HG03460 (cell line): Measurements from ENCODE around the gene MAGIX.

ENCODE experiments used
- ATAC-seq: cut with Tn5 transposase; IDR thresholded peaks from one replicate; pipeline ENCODE4 v1.9.1; 2021; ENCODE audit not compliant: unreplicated experiment

MAGIX gene

DNA sequence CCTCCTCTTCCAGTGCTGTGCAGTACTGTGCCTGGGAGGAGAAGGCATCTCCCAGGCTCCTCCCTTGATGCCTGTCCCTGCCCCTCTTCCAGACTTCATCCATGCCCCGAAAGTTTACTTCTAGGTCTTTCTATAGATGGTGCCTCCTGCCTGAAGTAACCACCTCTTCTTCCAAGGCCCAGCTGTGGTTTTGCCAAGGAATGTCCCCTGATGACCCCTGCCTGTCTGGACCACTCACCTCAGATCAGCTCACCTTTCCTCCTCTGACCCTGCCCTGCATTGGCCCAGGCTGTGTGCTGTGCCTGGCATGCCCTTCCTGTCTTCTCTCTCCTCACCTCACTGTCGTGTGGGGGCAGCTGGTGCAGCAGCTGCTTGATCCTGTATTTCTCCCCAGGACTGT is 16.8 kb downstream of the MAGIX start:
- ATAC-seq: no peak

DNA sequence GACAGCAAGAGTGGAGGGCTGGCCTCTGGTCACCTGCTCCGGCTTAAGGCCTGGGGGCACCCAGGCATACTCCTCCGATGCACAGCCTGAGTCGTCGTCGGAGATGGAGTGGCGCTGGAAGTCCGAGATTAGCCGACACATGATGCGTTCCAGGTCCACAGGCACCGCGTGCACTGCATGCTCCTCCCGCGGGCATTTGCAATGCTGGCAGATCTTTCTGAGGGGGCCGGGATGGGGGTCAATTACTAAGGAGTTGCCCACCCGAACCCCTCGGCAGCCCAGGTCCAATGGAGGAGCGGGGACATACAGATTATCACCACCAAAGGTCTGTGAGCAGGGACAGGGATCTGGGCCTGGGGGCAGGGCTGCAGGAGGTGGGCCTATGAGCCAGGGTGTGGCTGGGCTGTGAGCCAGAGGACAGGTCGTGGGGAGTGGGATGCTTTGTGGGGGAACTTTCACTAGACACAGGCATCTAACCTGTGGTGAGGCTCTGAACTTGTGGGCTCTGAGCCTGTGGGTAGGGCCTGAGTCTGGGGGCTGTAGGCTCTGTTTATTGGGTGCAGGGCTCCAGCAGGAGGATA is 21.2 kb downstream of the MAGIX start:
- no peak for ATAC-seq

DNA sequence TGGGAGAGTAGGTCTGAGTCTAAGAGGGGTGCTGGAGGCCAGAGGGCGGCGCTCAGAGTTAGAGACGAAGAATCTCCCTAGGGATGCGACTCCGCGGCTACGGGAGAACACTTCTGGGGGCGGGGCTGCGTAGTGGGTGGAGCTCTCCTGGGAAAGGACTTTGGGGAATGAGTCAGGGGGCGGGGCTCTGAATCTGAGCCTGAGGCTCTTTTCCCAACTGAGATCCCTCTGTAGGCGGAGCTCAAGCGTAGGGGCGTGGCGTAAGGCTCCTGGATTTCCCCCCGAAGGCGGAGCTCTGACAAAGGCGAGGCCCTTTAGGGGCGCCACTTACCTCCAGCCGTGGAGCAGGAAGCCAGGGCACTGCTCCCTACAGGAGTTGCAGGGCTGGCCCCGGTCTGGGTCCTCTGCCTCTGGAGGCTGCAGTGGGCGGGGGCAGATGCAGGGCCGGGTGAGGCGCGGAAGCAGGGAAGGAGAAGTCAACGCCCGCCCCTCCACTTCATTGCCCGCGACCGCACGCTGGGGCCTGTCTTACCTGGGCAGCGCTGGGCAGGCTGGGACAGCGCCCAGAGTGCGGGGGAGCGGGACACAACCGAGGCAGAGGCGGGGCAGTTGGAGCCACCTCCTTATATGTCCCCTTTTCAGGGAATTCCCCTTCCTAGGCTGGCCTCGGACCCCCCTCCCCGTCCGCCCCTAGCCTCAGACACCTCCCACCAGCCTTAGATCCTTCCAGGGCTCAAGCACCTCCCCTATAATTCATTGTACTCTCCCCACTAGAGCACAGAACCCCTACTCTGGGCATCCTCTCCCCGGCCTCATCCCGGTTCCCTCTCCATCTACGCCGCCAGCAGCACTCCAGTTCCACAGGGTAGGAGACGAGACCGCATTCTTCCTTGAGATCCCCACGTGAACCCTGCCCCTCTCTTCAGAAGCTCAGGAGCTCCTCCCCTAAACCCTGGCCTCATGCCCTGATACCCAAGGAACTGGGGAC is 22.0 kb downstream of the MAGIX start:
- ATAC-seq: peak; percentile 46

DNA sequence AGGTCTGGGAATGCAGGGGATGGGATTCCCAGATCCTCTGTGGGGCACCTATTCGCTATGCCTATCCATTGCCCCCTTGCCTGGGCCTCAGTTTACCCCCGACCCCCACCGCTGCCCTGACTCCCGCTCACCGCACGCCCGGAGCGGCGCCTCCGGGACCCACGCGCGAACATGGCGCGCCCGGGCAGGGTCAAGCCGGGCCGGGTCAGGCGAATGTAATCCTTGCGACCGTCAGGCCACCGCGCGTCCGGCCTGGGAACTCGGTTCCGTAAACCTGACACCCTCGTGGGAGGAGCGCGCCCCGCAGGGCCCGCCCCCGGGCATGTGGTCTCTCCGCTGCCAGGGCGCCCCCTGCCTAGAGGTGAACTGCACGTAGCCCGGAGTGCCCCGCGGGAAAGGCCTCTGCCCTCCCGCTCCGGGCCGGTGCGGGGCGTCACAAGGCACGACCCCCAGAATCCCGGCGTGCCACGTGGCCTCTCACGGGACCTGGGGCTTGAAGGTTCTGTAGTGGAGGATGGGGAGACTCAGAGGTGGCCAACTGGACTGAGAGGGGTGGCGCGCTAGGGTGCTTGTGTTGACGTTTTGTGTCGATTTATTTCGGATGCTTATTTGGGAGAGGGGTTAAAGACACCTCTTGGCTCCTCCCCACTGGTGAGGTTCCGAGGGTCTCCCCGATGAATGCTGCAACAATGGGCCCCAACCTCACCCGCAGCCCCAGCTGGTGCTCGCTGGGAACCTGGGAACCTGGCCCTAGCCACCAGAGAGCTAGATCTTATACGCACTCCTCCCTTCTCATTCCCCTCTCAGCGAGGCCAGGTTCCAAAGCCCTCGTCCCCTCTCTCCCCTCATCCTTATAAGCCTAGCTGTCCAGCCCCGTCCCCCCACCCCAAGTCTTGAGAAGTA is 23.8 kb downstream of the MAGIX start, which contains the start of gene PRICKLE3:
Gene PRICKLE3, minus strand, starts transcription at position 249 of the 903 bp plus-strand sequence. Its CDS starts 76 bp downstream, at position 173.
- no peak for ATAC-seq

DNA sequence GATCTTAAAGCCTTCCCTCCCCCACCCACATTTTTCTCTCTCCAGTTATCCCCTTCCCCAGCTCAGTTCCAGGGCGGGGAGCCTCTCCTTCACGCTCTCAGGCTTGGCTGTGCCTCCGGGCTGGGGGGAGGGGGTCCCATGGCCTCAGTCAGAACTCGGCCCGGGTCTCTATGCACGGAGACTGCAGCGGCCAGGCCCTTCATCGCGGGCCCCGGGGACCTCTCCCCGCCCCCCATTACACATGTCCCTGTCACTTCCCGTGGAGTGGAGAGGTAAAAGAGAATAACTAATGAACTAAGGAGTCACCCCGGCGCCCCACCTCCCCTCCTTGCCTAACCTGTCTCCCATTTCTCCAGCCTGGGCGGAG is 24.5 kb downstream of the MAGIX start:
- no peak for ATAC-seq

DNA sequence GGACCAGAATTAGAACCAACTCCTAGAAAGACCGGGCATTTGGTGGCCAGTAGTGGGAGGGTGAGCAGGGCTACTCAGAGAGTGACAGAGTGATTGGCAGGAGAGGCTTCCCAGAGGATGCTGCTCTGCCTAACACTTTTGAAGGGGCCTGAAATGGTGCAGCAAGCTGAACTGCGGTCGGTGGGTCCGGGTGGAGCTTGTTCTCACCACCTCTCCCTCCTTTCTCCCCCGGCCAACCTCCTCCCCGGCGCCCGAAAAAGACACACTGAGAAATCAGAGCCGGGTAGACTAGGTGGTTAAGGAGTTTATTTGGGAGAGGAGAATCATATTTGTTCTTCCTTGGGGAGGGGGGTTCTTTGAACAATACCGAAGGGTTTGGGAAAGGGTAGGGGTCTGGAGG is 25.0 kb downstream of the MAGIX start:
- ATAC-seq: no peak

DNA sequence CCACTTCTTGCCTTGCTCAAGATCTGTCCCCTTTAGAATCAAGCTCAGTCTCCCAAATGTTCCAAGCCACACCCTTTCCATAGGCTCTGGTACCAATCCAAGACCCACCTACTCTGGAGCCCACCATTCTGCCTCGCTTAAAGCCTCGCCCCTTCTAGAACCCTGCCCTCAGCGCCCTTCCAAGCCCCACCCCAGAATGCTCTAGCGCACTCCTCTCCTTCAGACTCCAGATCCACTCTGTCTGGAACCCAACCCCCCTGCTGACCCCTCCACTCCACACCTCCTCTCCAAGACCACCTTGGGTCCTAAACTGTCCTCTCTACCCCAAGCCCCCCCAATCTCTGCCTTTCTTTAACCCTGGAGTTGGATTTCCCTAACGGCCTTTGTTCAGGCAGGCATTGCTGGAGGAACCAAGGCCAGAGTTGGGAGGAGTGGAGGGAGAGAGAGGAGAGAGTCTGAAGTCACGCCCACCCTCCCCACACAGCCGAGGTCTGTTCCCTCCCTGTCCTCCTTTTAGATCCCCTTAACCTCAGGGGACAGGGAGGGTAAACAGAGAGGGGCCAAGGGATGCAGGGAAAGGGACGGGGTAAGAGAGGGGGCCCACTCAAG is 26.0 kb downstream of the MAGIX start:
- ATAC-seq: no peak

DNA sequence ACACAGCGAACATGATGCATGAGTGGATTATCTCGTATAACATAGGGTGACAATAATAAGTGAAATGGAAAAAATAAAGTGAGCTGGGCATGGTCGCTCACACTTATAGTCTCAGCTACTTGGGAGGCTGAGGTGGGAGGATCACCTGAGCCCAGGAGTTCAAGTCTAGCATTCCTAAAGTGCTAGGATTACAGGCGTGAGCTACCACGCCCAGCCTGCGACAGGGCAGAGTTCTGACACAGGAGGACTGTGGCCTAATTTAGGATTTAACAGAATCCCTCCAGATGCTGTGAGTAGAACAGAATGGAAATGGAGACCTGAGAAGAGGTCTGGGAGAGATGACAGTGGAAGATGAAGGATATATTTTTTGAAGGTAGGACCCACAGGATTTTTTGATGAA is 27.0 kb downstream of the MAGIX start:
- ATAC-seq: no peak

DNA sequence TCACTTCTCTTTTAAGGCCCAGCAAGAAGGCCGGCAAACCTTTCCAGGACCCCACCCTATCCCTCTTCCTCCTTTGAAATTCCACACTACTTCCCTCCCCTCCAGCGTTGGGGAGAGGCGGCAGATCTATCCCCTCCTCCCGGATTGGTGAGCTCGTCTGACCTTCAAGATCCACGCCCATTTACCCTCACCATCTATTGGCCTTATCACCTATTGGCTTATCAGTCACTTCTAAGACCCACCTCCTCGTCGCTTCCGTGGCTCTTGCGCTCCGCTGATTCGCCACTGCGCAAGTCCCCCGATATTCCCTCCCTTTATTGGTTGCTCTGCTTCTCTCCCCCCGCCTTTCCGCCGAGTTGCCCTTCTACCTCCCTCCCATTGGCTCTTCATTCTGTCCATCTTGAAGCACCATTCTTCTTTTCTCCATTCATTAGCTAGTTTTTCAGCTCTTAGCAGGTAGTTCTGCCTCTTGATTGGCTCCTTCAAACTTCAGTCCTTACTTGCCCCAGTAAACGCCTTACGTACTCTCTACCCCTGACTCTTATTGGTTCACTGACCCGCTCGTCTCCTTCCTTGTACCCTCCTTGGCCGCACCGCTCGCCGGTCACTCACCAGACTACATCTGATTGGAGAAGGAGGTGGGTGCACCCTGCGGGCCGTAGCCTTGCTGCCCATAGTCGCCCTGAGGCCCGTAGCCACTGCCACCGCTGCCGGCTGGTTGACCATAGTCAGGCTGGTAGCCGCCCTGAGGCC is 28.4 kb downstream of the MAGIX start:
- ATAC-seq: peak; percentile 87

DNA sequence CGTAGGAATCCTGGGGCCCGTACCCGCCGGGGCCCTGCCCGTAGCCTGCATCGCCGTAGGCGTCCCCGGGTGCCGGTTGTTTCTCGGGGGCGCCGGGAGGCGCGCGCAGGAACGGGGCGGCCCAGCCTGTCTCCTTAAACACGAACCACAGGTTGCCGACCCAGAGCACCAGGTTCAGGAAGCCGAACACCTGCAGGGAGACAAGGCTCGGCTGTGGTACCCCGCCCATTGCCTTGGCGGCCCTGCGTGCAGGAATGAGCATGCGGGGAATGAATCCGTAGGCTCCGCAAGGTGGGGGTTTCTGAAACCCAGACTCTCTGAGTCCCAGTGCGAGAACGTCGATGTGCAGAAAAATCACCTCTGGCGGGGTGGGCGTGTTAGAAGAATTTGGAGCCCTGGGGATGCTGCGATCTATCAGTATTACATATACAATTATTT is 29.0 kb downstream of the MAGIX start:
- ATAC-seq: peak; percentile 11

DNA sequence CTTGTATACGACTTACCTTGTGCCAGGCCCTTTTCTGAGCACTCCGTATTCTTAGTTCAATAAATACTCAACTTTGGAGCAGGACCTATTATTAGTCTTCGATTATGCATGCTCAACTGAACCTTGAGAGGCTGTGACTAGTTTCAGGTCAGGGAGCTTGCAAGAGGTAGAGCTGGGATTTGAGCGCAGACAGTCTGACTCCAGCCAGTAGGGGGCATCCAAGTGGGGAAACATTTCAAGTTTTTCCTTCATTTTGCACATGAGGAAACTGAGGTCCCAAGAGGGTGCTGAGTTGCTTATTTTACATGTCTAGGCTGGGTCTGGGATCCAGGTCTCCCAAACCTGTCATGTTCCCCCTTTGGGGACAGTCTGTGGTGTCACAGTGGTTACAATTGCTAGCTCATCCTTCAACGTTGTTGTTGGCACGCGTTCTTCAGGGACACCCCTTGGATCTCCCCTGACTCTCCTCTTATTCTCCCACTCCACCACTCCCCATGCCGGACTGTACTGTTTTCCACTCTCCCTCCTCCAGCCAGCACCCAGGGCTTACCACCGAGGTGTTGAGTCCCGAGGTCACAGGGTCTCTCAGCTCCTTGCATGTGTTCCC is 30.3 kb downstream of the MAGIX start:
- ATAC-seq: no peak

DNA sequence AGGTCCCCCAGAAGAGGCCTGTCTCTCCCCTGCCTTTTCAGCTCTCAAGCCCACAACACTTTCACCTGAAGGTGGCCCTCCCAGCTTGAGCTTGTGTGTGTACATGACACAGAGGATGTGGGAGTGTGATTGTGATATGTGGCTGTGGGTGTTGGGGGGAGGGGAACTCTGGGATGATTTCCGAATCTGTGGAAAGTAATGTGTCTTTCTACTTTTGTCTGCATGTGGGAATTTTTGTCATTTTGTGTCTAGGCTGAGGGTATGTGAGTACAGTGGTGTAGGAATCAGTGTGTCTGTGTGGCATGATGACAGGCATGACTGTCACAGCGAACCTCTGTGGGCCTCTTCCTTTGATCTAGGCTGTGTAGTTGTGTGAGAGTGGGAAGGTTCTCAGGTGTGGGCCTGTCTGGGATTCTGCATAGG is 31.0 kb downstream of the MAGIX start:
- no peak for ATAC-seq

DNA sequence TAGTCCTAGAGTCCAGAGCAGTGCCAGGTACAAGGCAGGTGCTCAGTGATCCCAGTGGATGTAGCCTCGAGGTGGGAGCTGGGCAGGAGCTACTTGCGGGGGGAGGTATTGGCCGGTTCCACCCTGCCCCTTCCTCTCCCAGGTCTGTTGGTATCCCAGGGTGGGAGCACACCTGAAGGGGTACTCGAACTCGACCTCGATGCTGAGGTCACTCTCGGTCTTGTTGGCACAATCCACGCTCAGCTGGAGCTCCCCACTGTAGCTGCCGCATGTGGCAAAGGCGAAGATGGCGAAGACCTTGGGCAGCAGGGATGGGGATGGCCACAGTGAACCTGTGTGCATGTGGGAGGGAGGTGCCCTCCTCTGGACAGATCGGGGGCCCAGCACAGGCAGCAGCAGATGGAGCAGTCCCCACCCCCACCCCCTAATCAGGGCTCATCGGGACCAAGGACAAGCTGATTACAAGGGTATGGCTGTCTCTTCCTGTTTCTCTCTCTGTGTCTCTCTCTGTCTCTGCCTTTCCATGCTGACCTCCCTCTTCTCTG is 35.1 kb downstream of the MAGIX start:
- ATAC-seq: no peak

DNA sequence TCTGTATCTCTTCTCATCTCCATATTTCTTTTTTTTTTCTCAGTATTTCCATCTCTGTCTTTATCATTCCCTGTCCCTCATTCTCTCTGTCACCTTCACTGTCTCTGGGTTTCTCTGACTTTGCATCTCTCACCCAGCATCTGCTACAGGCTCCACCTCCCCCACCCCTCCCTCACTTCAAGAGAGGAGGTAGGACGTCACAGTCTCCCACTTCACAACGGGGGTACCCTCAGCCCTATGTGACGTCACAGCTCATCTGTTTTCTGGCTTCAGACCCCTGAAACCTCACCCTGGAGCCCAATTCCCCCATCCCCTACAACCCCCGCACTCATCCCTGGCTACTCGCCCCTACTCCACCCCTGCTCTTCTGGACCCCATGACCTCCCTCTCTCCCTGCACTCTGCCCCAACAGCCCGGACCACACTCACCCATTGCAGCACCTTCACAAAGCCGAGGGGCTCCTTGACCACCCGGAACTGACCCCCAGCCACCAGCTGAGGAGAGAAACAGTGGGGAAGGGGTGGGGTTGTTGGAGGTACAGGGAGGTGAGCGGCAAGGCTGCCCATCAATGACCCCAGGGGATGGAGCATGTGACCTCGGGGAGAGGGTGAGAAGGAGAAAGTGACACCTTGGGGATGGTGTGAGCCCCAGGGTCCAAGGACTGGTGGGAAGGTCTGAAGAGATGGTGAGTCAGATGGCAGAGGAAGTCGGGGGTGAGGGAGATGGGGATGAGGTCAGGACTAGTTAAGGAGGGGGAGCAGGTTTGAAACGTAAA is 36.2 kb downstream of the MAGIX start:
- ATAC-seq: no peak

DNA sequence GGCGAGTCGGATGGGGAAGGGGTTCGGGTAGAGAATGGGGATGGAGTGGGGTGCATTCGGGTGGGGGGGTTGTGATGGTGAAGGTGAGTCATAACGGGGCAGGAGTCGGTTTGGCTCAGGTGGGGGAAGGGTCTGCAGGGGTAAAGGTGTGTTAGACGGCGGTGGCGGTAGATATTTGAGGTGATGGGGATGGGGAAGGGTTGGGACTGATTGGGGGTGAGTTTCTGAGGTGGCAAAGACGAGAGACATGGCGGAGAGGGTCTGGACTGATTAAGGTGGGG is 36.7 kb downstream of the MAGIX start:
- ATAC-seq: no peak

DNA sequence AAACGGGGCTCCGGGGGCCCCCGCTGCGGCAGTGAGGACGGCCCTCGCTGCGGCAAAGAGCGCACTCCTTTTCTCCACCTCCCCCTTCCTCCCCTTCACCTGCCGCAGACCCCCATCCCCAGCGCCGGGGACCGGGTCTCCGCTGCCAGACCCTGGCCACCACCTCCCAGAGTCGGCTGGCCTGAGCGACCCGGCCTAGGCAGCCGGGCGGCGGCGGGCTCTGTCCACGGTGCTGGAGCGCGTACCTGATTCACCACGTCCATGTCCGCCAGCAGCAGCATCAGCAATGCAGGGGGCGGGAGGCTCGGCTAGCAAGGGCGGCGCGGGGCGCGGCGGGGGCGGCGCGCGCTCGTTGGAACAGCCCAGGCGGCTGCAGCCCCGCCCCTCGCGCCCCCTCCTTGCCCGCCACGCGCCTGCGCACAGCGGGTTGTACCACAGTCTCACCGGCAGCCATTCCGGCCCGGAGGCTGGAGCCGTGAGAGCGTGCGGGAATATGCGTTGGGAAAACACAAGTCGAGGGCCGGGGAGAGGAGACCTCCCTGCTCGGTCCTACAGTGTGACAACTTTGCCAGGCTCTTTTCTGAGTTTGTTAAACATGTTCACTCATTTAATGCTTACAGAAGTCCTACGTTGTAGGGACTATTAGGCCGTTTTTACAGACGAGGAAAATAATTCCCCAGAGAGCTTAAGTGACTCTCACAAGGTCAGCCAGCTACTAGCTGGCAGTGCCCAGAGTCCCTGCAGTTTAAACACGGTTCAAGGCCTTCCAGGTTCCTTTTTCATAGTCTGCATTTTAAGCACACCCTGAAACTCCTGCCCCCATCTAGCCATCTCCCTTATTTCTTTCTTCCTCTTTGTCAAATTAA is 37.6 kb downstream of the MAGIX start, which contains the start of gene SYP:
Gene SYP, minus strand, starts transcription at position 288 of the 866 bp plus-strand sequence. Its CDS starts 7 bp downstream, at position 281.
- ATAC-seq: peak; percentile 96

DNA sequence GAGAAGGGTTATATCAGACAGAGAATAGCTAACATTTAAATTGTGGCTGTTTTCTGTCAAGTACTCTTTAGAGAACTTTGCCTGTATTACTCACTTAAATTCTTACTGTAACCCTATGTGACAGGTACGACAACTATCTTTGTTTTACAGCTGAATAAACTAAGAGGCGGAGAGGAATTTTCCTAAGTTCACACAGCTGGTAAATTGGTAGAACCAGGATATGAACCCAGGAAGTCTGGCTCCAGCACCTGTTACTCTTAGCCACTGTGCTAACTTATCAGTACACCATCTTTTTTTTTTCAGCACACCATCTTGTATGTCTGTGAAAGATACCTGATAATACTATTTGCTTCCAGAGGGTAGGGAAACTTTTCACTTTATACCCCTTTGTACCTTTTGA is 39.5 kb downstream of the MAGIX start:
- ATAC-seq: no peak

DNA sequence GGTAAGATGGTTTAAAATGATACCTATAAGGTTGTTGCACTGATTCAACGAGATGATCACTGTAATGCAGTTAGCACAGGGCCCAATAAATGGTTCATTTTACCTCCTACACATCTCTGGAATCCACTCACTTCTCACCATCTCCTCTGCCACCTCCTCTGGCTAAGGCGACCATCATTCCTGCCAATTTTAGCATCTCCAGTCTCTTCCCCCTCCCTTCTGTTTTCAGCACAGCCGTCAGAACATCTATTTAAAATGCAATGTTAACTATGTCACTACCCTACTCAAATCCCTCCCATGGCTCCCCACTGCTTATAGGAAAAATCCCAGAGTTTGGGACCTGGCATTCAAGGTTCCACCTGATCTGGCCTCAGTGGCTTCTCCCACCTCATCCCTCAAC is 41.0 kb downstream of the MAGIX start:
- no peak for ATAC-seq
